Smooth muscle cell (in vitro differentiated cells): ENCODE data around the gene LDB3. TPM values are rescaled to one million over a fixed set of nuclear protein-coding genes. Genes with fewer than 3 reads are reported as not detected.

ENCODE experiments used
- DNase-seq: peaks from one replicate; lab custom pipeline; 2025; ENCODE audit not compliant: unreplicated experiment; lab: John Stamatoyannopoulos, UW
- H2AFZ ChIP-seq: fragments of 200-600 bp; sonication (generic); 2 replicates; pipeline ENCODE4 v1.6.0; 2016; ENCODE audit warnings: antibody characterized with exemption, low read depth, mild to moderate bottlenecking
- H3F3A ChIP-seq: fragments of 200-600 bp; sonication (generic); 2 replicates; pipeline ENCODE4 v1.6.0; 2017; ENCODE audit warnings: antibody characterized with exemption, low read depth
- H3K27ac ChIP-seq: fragments of 200-600 bp; sonication (generic); 2 replicates; pipeline ENCODE4 v1.5.1; 2016; ENCODE audit warnings: low read depth, mild to moderate bottlenecking
- H3K27me3 ChIP-seq: fragments of 200-600 bp; sonication (generic); 2 replicates; pipeline ENCODE4 v1.6.1; 2016; ENCODE audit warnings: low read depth, mild to moderate bottlenecking
- H3K36me3 ChIP-seq: fragments of 200-600 bp; sonication (generic); 2 replicates; pipeline ENCODE4 v1.5.1; 2016; ENCODE audit warnings: low read depth
- H3K4me1 ChIP-seq: fragments of 200-600 bp; sonication (generic); 2 replicates; pipeline ENCODE4 v1.5.1; 2016; ENCODE audit warnings: low read depth
- H3K4me2 ChIP-seq: fragments of 200-600 bp; sonication (generic); 2 replicates; pipeline ENCODE4 v1.6.0; 2016; ENCODE audit warnings: mild to moderate bottlenecking
- H3K4me3 ChIP-seq: fragments of 200-600 bp; sonication (generic); 2 replicates; pipeline ENCODE4 v1.5.1; 2016; ENCODE audit warnings: mild to moderate bottlenecking
- H3K79me2 ChIP-seq: fragments of 200-600 bp; sonication (generic); 2 replicates; pipeline ENCODE4 v1.6.0; 2016; ENCODE audit warnings: low read depth, mild to moderate bottlenecking
- H3K9ac ChIP-seq: fragments of 200-600 bp; sonication (generic); 2 replicates; pipeline ENCODE4 v1.6.0; 2016; ENCODE audit warnings: low read depth
- H3K9me3 ChIP-seq: fragments of 200-600 bp; sonication (generic); replicated peaks from 2 replicates; pipeline ENCODE4 v1.5.1; 2016; ENCODE audit warnings: low read depth
- H4K20me1 ChIP-seq: fragments of 200-600 bp; sonication (generic); 2 replicates; pipeline ENCODE4 v1.6.0; 2016; ENCODE audit warnings: low read depth
- CTCF ChIP-seq: fragments of 200-600 bp; sonication (generic); IDR thresholded peaks from 2 replicates; pipeline ENCODE4 v1.5.1; 2017; ENCODE audit warnings: borderline replicate concordance, mild to moderate bottlenecking, antibody characterized with exemption; ENCODE audit not compliant: insufficient read depth, poor library complexity, severe bottlenecking
- WGBS: methylation state at CpG from one replicate; pipeline ENCODE4 v1.1.7; 2016; ENCODE audit warnings: low lambda C conversion rate; 5-methylcytosine and 5-hydroxymethylcytosine counted together
- polyA plus RNA-seq: library from polyadenylated mRNA; unstranded; fragments of >200 nt; fragmentation: Nextera tagmentation; extraction: Ambion mirVana; gene quantifications from 2 replicates; pipeline ENCODE4 v1.2.1, GENCODE V29; 2016
- total RNA-seq: library from RNA; depleted of rRNA; stranded (reverse); fragments of >200 nt; gene quantifications from 2 replicates; pipeline ENCODE4 v1.2.3, GENCODE V29; 2014

The LDB3 gene
- total and polyA plus RNA-seq, 2 experiments from 2014 or later: 0.31 to 0.61 TPM

- Histone ChIP-seq H3K36me3 (no peaks in the 10 kb centered on the region), H3K9me3 (no peaks in the 10 kb centered on the region), H2AFZ (no peak overlapping the region), H3F3A (no peaks in the 10 kb centered on the region), H4K20me1 (no peaks in the 10 kb centered on the region), H3K27me3 (no peaks in the 10 kb centered on the region), H3K9ac (no peak overlapping the region), H3K4me2 (peak overlapping the region; percentile 39), H3K79me2 (no peaks in the 10 kb centered on the region), H3K27ac (no peak overlapping the region), H3K4me3 (no peak overlapping the region), H3K4me1 (peaks cover 31% of the 10 kb centered on the region)
- no peak for TF ChIP-seq CTCF
- 42% methylated on average over 12 of the region's 12 CpGs for WGBS
- DNase-seq: peak; percentile 7
Observed at GRCh38 chr10:86671985-86672710, 3.8 kb downstream of the LDB3 start.

- Histone ChIP-seq H3K4me1 (peaks cover 26% of the 10 kb centered on the region), H3K4me3 (no peak overlapping the region), H3F3A (no peaks in the 10 kb centered on the region), H4K20me1 (no peaks in the 10 kb centered on the region), H3K27ac (no peak overlapping the region), H3K36me3 (no peaks in the 10 kb centered on the region), H3K27me3 (no peaks in the 10 kb centered on the region), H2AFZ (no peak overlapping the region), H3K9me3 (no peaks in the 10 kb centered on the region), H3K9ac (no peak overlapping the region), H3K79me2 (no peaks in the 10 kb centered on the region), H3K4me2 (no peak overlapping the region)
- DNase-seq: no peak
- no peak for TF ChIP-seq CTCF
- 91% methylated on average over 6 of the region's 6 CpGs for WGBS
Observed at GRCh38 chr10:86673216-86673826, 5.0 kb downstream of the LDB3 start.

GRCh38 chr10:86673827-86674581 is 5.7 kb downstream of the LDB3 start:
- WGBS: 67% methylated on average over 11 of the region's 11 CpGs
- Histone ChIP-seq H3K4me2 (no peak overlapping the region), H4K20me1 (no peaks in the 10 kb centered on the region), H3K4me1 (peaks cover 21% of the 10 kb centered on the region), H3K79me2 (no peaks in the 10 kb centered on the region), H3K36me3 (no peaks in the 10 kb centered on the region), H3K9ac (no peak overlapping the region), H3K27me3 (no peaks in the 10 kb centered on the region), H3K9me3 (no peaks in the 10 kb centered on the region), H3F3A (no peaks in the 10 kb centered on the region), H2AFZ (no peak overlapping the region), H3K27ac (no peak overlapping the region), H3K4me3 (no peak overlapping the region)
- no peak for DNase-seq
- no peak for TF ChIP-seq CTCF
